NCI-H1694 (cell line): ENCODE measurements around the gene SVOPL.

Experiments
- DNase-seq: peaks from one replicate; lab custom pipeline; 2025; lab: John Stamatoyannopoulos, UW

The SVOPL gene

DNA sequence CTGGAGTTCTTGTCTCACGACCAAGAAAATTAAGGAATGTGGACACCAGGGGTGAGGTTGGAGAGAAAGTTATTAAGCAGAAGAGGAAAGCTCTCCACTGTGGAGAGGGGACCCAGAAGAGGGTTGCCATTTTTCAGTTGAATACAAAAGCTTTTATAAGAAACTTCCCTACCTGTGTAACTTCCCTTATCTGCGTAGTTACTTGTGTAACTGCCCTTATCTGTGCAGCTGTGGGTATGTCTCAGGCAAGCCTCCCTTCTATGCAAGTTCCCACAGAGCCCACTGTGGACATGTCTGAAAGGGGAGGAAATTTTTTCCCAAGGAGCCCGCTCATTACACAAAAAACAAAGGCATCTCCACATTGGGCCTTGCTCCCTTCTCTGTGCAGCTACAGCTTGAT is 94.9 kb downstream of the SVOPL start:
- no peak for DNase-seq

DNA sequence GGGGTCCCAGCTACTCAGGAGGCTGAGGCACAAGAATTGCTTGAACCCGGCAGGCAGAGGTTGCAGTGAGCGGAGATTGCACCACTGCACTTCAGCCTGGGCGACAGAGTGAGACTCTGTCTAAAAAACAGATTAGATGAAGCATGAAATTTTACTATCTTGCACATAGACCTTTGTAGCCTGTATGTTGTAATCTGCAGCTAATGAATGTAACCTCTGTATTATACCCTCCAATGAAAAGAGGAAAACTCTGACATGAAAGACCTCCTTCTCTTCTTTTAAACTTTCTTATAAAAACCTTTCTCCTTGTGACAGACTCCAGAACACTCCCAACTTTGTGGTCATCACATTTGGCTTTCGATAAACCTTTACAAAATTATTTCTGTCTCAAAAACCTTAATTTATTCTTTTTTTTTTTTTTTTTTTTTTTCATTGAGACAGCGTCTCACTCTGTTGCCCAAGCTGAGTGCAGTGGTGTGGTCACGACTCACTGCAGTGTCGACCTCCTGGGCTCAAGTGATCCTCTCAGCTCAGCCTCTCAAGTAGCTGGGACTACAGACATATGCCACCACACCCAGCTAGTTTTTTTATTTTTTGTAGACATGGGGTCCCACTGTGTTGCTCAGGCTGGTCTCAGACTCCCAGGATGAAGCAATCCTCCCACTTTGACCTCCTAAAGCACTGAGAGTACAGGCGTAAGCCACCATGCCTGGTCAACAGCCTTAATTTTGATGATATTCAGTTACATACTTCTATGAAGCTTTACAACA is 97.4 kb downstream of the SVOPL start:
- DNase-seq, result no peak

DNA sequence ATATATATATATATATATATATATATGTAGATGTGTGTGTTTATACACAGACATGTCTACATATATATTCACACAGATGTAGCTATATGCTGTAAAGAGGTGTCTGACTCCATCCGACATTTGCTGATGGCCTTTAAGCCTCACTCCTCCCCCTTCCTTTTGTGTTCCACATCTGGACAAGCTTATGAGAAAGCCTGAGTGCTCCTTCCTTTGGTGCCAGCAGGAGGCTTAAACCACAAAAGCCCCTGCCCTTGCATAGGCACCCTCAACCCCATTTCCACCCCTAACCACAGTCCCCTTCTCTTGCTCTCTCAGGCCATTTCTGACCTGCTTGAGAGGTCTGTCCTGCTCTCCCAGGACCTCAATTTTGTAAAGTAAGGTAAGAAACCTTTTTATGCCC is 98.7 kb downstream of the SVOPL start:
- no peak for DNase-seq

DNA sequence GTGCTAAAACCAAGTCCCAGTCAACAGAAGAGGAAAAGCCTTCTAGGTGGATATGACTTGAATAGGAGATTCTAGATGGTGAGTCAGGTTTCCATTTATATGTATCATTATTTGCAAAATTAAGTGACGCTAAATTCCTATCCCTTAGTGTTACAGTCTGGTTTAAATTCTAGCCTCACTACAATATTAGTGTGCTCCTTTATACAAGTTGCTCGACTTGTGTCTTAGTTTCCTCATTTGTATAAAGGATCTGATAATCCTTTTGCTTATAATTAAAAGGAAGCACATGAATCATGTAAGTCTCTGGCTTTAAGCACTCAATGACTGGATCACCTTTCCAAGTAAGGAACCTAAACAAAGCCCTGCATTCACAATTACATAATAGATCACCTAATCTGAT is 105.7 kb downstream of the SVOPL start:
- DNase-seq, result no peak

DNA sequence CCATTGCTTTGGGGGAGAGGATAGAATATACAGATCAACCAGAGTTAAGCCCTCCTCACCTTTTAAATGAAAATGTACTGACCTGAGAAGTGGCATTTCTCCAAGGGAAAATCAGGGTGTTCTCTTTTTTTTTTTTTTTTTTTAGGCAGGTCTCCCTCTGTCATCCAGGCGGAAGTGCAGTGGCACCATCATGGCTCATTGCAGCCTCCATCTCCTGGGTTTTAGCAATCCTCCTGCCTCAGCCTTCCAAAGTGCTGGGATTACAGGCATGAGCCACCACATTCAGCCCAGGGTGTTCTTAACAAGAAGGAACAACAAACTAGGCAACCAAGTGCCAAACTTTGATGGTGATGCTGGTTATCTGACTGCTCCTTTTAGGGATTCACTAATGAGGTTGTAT is 111.0 kb downstream of the SVOPL start:
- no peak for DNase-seq

DNA sequence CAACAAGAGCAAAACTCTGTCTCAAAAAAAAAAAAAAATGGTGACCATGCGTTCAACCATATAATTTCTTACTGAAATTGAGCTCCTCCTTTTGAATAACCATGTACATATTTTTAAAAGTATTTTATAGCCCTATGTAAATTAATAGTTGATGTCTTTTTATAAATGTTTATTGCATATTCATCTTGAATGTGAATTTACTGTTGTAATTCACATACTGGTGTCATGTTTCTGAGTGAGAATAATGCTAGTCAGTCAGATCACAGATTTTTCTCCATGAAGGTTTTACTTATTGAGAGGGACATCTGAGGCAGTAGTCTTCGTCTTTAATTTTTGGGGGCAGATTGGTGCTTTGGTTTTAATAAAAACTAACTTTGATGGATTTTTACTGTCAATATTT is 112.2 kb downstream of the SVOPL start:
- DNase-seq, result no peak

DNA sequence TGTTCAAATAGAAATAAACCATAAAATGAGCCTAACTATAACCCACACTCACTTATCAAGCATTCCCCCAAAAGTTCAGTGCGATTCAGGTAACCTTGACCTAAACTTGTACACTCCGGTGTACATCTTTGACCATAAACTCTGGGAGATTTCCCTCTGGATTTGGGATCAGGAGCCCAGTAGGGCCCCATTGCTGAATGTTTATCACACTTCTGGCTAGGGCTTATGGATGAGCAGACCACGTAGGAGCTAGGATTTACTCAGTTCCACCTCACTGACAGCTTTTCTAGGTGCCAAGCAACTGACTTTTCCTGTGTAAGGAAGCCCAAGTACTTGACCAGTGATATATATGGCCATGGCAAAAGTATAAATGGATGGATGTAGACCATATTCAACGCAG is 113.7 kb downstream of the SVOPL start:
- DNase-seq, result no peak

DNA sequence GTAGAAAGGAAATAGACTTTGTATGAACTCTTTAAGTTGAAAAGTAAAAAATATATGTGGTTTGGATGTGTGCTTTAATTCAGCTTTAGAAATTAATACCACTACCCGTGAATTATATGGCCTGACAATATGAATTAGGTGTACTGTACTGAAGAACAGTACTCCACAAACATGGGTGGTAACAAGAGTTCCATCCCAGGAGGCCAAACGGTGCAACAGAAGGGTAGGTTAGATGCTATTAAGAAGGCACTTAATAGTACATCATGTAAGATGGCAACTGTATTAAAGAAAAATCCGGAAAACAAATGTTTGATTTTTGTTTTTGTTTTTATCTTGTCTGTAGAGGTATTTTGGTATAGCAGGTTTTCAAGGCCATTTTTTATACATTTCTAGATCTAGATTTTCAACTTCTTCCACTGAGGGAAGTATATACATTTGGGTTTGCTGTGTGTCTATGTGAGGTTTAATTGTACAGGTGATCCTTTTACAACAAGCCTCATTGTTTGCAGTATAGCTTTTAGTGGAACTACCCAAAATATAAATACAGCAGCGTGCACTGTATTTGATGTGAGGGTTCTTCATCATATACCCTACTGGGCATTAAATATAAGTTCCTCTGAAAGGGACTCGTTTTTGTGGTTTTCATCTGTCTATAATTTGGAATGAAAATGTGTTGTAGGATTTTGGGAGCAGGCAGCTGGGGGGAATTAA is 115.7 kb downstream of the SVOPL start:
- DNase-seq, result no peak

DNA sequence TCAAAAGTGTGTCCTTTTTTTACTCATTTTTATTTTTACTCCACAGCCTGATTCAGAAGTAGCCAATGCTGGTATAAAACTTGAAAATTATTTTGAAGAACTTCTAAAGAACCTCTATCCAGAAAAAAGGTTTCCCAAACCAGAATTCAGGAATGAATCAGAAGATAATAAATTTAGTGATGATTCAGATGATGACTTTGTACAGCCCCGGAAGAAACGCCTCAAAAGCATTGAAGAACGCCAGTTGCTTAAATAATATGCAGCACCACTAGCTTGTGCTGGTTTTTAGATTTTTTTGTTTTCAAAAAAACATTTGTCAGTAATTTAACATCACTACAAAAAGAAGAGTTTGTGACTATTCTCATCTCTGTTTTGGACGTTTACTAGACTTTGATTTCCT is 116.5 kb downstream of the SVOPL start:
- no peak for DNase-seq

DNA sequence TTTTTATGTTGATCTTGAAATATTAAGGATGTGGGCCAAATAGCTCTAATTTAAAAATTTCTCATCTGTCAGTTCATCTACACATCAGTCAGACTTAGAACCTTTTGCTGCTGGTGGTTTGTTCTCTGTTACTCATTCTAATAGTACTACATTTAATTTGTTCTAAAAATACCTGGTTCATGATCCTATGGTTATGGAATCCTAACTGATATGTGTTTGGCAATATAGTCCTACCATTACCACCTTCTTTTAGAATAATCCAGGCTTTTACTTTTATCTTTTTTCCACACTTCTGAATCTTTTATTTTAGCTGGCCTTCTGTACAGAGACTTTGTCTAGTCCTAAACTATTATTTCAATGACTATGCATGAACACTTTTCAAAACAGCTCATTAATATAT is 116.9 kb downstream of the SVOPL start:
- DNase-seq, result no peak

DNA sequence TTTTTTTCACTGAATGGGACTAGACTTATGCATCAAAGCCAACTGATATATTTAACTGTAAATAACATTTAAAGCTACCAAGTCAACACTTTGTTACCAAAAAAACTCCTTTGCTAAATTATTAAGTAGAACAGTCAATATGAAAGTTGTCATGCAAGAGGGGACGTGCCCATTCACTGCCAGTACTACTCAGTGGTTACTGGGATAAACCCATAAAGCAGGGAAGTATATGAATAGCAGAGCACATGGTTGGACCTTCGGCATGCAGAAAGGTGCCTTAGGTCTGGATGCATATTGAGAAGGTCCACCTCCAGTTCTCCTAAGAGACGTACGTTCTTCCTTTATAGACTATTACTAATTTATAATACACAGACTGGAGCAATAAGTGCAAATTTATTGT is 120.1 kb downstream of the SVOPL start:
- DNase-seq, result no peak

DNA sequence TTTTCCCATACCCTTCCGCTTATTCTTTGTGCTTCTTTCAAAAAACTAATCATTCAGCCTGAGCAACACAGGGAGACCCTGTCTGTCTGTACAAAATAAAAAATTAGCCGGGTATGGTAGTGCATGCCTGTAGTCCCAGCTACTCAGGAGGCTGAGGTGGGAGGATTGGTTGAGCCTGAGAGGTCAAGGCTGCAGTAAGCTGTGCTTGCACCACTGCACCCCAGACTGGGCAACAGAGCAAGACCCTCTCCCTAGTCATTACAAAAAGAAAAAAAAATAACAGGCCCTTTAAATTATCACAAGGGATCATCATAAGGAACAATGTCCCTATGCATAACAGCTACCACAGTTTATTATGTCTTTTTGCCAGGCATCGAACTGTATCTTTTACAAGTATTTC is 121.5 kb downstream of the SVOPL start:
- no peak for DNase-seq

DNA sequence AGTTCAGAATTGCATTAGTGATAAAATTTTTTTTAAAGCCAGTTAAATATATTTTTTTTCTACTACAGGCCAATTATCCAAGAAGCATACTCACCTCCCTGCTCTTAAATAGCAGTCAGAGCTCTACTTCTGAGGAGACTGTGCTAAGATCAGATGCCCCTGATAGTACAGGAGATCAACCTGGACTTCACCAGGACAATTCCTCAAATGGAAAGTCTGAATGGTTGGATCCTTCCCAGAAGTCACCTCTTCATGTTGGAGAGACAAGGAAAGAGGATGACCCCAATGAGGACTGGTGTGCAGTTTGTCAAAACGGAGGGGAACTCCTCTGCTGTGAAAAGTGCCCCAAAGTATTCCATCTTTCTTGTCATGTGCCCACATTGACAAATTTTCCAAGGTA is 122.0 kb downstream of the SVOPL start:
- no peak for DNase-seq

DNA sequence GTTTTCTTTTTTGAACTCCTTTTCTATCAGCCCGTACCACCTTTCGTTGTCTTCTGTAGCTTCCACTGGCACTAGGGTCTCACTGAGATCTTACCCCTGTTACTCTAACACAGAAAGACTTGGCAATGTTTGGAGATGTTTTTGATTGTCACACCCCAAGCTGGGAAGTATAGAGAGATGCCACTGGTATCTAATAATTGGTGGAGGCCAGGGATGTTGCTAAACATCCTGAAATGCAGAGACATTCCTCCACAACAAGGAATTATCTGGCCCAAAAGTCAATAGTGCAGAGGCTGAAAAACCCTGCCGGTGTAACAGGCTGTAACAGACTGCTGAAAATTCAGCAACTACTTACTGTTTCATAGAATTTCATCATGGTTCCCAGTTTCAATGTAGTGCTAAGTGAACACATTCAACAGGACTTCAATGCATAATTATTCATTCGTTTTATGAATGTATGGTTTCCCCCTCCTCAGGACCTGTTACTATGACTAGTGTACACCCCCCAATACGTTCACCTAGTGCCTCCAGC is 125.2 kb downstream of the SVOPL start:
- no peak for DNase-seq

DNA sequence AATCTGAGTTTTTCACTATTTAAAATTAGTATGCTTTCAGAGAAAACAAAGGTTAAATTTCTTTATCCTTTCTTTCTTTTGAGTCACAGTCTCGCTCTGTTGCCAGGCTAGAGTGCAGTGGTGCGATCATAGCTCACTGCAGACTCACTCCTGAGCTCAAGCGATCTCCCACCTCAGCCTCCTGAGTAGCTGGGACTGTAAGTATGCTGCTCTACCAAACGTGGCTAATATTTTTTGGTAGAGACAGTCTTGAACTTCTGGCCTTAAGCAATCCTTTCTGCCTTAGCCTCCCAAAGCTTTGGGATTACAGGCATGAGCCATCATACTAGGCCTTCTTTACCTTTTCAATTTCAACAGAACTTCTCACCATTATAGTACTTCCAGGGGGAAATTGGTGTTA is 127.4 kb downstream of the SVOPL start:
- no peak for DNase-seq

DNA sequence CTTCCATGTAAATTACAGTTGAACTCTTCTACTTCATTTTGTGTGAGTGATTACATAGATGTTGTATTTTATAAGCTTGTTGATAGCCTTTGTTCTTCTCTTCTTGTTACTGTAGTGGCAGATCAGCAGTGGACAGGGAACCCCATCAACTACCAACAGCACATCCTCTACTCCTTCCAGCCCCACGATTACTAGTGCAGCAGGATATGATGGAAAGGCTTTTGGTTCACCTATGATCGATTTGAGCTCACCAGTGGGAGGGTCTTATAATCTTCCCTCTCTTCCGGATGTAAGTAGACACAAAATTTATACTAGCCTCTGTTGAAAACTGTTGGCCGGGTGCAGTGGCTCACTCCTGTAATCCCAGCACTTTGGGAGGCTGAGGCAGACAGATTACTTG is 130.4 kb downstream of the SVOPL start:
- DNase-seq, result no peak

DNA sequence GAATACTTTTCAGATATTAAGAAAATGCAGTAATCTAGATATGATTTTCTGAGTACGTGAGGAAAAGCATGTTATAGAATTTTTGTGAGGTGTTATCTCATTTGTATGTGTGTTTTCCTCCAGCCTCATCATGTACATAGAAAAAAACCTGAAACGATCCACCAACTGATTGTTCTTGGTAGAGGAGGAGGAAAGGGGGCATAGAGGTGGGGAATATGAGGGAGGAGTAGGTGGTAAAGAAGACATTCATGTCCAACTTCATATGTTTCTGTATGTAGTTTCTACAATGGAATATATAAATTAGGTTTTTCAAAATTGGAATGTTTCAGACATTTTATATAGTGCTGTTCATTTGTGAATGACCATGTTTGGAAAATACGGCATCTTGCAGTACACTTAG is 131.7 kb downstream of the SVOPL start:
- no peak for DNase-seq

DNA sequence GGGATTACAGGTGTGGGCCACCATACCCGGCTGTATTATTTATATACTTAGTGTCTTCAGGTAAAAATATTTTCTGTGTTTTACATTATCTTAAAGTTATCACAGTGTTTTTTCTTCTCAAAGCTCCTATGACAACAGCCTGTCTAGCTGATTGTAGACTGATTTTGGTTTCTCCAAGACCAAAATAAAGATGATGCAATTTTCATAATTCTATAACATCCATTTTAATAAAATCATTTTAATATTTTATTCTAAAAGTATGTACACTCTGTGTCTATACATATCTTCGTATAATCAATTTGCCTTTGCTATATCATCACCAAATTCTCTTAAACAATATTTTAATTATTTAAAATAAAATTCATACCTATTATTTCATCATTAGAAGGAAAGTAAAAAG is 132.5 kb downstream of the SVOPL start:
- no peak for DNase-seq

DNA sequence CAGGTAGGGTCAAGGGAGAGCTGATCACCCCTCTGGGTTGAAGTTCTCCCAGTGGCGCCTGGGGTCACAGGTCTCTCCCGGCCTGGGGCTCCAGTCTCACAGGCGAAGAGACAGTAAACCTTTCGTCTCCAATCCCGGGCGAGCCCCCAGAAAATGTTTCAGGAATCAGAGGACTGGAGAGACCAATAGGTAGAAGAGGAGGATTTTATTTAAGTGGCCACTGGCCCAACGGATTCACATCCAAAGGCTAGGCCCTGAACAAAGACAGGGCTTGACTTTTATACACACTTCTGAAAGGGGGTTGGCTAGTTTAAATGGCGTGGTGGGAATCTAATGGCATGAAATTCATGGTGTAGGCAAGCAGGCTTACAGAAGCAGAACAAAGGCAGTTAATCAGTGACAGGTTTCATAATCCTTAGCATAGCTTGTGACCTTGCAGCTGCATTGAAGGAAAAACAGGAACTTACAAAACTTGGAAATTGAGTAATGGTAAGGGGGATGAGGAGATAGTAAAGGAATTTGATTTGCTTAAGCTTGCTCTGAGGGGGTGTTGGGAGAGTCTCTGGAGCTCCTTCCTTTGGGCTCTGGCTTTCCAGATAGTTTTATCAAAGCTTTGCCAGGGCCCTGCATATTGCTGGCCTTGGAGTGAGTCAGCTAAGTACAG is 135.6 kb downstream of the SVOPL start:
- DNase-seq, result no peak

DNA sequence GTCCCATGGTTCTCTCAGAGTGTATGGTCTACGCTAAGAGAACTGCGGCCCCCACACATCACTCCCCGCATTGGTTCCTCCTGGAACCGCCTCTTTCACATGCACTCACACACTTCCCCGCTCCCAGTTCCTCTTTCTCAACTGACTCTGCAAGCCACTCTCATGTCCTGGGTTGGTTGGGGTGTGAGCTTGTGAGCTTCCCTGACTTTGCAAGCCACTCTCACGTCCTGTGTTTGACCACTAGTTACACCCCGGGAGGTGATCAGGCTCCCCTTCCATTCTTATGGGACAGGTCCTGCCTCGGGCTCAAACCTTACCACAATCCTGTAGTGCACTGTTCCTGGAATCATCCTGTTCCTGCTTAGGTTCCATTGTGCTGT is 136.1 kb downstream of the SVOPL start:
- no peak for DNase-seq

DNA sequence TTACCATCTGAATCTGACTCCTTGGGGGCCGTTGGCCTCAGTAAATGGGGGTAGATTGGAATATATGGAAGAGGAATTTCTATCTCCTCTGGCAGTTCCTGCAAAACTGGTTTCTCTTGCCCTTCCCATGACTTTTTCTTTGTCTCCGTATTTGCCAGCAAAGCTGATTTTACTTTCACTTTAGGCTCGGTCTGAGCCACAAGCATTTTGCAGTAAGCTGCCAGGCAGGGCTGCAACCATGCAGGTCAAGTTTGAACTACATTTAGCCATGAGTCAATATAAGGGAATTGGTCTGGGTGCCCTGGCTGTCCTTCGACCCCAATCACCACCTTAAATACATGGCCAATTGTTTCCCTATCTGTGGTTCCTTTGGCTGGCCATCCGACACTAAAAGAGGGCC is 136.8 kb downstream of the SVOPL start:
- no peak for DNase-seq

DNA sequence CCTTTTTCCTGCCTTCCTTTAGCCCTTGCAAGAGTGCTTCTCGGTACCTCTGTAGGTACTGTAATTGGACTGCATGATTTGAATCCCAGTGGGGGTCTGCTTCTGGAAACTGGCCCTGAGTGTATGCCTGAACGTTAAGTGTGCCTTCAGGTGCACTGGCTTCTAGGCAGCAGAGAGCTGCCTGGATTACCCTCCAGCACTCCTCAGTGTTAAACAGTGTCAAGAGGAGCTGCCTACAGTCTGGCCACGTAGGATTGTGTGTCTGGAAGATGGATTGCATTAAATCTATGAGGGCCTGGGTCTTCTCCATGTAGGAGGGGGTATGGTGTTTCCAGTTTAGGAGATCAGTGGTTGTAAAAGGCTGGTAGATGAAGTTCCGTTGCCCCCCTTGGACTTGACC is 137.4 kb downstream of the SVOPL start:
- no peak for DNase-seq

DNA sequence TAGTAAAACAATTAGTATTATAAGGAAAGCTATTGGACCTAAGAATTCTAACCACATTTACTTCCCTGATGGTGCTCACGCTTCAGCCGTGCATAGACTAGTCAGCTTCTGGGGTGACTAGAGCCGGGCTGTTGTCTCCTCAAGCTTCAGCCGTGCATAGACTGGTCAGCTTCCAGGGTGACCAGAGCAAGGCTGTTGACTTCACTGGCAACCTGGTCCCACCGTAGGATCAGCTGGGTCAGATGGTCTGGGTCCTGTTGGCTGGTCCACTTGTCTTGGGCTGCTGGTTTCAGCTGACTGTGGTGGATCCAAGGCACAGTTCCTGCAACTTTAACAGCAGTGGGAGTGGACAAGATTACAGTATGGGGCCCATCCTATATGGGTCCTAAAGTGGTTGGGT is 141.7 kb downstream of the SVOPL start:
- DNase-seq, result no peak
